Endothelial cell of umbilical vein (primary cell): Measurements from ENCODE around the gene ETNK1. TPM values are rescaled to one million over a fixed set of nuclear protein-coding genes. Genes with fewer than 3 reads are reported as not detected.

Source experiments
- BruUV-seq: library from RNA; stranded (reverse); fragments of 400-500 nt; replicated peaks from 2 replicates; lab custom pipeline; 2021; lab: Mats Ljungman, UMichigan
- CTCF ChIA-PET: fragments of 300-600, 350-600 bp; sonication (Branson Sonifier 250); formaldehyde crosslinking; loops from one replicate; lab custom pipeline; 2021; ENCODE audit warnings: antibody characterized with exemption, inconsistent platforms; lab: Charles Lee
- POLR2A ChIA-PET: fragments of 300-600, 350-600 bp; sonication (Branson Sonifier 250); formaldehyde crosslinking; loops from one replicate; lab custom pipeline; 2021; ENCODE audit warnings: antibody characterized with exemption, inconsistent platforms; lab: Charles Lee
- DNase-seq: peaks from one replicate; pipeline ENCODE4 v3.0.0-alpha.2; 2011; ENCODE audit warnings: low read depth, low spot score
- FAIRE-seq: peaks from 2 replicates; lab custom pipeline; 2011; peaks lifted over from hg19 to GRCh38; lab: Jason Lieb, UNC
- H2AFZ ChIP-seq: 2 replicates; pipeline ENCODE4 v1.6.0; 2012; ENCODE audit warnings: low read depth, low read length, control low read depth, inconsistent platforms
- H3K27ac ChIP-seq: 2 replicates; pipeline ENCODE4 v1.5.1; 2011; ENCODE audit warnings: low read depth, mild to moderate bottlenecking, control low read depth, low read length, moderate library complexity; ENCODE audit not compliant: insufficient read depth
- H3K27me3 ChIP-seq, 2 experiments: 2 replicates each; pipeline versions ENCODE4 v1.6.0 to v1.6.1; 2011; ENCODE audit warnings: low read length in 2 of 2, mixed read lengths in 1 of 2; ENCODE audit not compliant: control insufficient read depth in 2 of 2, insufficient read depth in 2 of 2
- H3K36me3 ChIP-seq, 2 experiments: 2 replicates in 1 of 2; 3 replicates in 1 of 2; pipeline ENCODE4 v1.5.1; 2011; ENCODE audit warnings: low read length in 2 of 2, mild to moderate bottlenecking in 1 of 2, moderate library complexity in 1 of 2; ENCODE audit not compliant: control insufficient read depth in 2 of 2, insufficient read depth in 2 of 2; ENCODE audit errors: extremely low read depth in 1 of 2
- H3K4me1 ChIP-seq: 3 replicates; pipeline ENCODE4 v1.5.1; 2011; ENCODE audit warnings: mild to moderate bottlenecking, low read length; ENCODE audit not compliant: control insufficient read depth, insufficient read depth; ENCODE audit errors: extremely low read depth
- H3K4me2 ChIP-seq: 2 replicates; pipeline ENCODE4 v1.6.1; 2011; ENCODE audit warnings: low read length, control low read depth, mixed read lengths; ENCODE audit not compliant: insufficient read depth
- H3K4me3 ChIP-seq, 3 experiments: fragments of 200-600 bp in 1 of 3; sonication (generic), shearing (Covaris generic) in 1 of 3; replicated peaks in 1 of 3; 2 replicates each; pipeline ENCODE4 v1.5.1; 2011 to 2016; ENCODE audit warnings: control low read depth in 3 of 3, low read length in 3 of 3, mild to moderate bottlenecking in 2 of 3, inconsistent platforms in 1 of 3, low read depth in 1 of 3, moderate library complexity in 1 of 3; ENCODE audit not compliant: insufficient read depth in 1 of 3
- H3K79me2 ChIP-seq: 2 replicates; pipeline ENCODE4 v1.6.0; 2012; ENCODE audit warnings: low read length, inconsistent platforms; ENCODE audit not compliant: control insufficient read depth, insufficient read depth
- H3K9ac ChIP-seq: replicated peaks from 2 replicates; pipeline ENCODE3; 2011; ENCODE audit warnings: low read length, control low read depth; ENCODE audit not compliant: insufficient read depth; ENCODE audit errors: extremely low read depth
- H3K9me1 ChIP-seq: replicated peaks from 3 replicates; pipeline ENCODE4 v1.6.0; 2011; ENCODE audit warnings: mild to moderate bottlenecking, low read length; ENCODE audit not compliant: control insufficient read depth, insufficient read depth; ENCODE audit errors: extremely low read depth
- H3K9me3 ChIP-seq: replicated peaks from 2 replicates; pipeline ENCODE4 v1.5.1; 2012; ENCODE audit warnings: low read length, inconsistent platforms; ENCODE audit not compliant: control insufficient read depth, insufficient read depth
- H4K20me1 ChIP-seq: replicated peaks from 2 replicates; pipeline ENCODE3; 2011; ENCODE audit warnings: mild to moderate bottlenecking, low read length; ENCODE audit not compliant: control insufficient read depth, insufficient read depth; ENCODE audit errors: extremely low read depth
- EZH2 ChIP-seq: IDR thresholded peaks from 2 replicates; pipeline ENCODE4 v1.6.1; 2012; ENCODE audit warnings: borderline replicate concordance, low read depth, mild to moderate bottlenecking, moderate library complexity, low read length, inconsistent platforms; ENCODE audit not compliant: severe bottlenecking
- FOS ChIP-seq: IDR thresholded peaks from 2 replicates; pipeline ENCODE4 v1.6.1; 2011; ENCODE audit warnings: mild to moderate bottlenecking, low read length, moderate library complexity, borderline replicate concordance; ENCODE audit not compliant: insufficient read depth
- GATA2 ChIP-seq: IDR thresholded peaks from 2 replicates; pipeline ENCODE4 v1.7.0; 2011; ENCODE audit warnings: low read depth, mild to moderate bottlenecking, moderate library complexity, mixed read lengths, low read length; ENCODE audit not compliant: insufficient read length, insufficient read depth
- JUN ChIP-seq: IDR thresholded peaks from 2 replicates; pipeline ENCODE4 v1.6.1; 2011; ENCODE audit warnings: borderline replicate concordance, low read depth; ENCODE audit not compliant: insufficient read length, insufficient read depth
- MYC ChIP-seq: IDR thresholded peaks from one replicate; pipeline ENCODE4 v1.6.1; 2011; ENCODE audit warnings: mild to moderate bottlenecking, low read depth, low read length
- POLR2A ChIP-seq: IDR thresholded peaks from 2 replicates; pipeline ENCODE4 v1.6.1; 2012; ENCODE audit warnings: low read depth, mild to moderate bottlenecking, control low read depth, low read length
- POLR2AphosphoS5 ChIP-seq: IDR thresholded peaks from 2 replicates; pipeline ENCODE4 v1.6.1; 2012; ENCODE audit warnings: low read depth, mild to moderate bottlenecking, control low read depth, low read length, moderate library complexity; ENCODE audit not compliant: insufficient read depth
- dilution Hi-C: fragments of 300-500 bp; cut with MboI; formaldehyde crosslinking; loops from one replicate; pipeline ENCODE4 v1.15.0; 2019; ENCODE audit warnings: low sequenced_read_pairs; ENCODE audit not compliant: extremely low pct_ligation_motif_present
- intact Hi-C: fragments of 100-400 bp; cut with micrococcal nuclease; formaldehyde crosslinking; loops from one replicate; pipeline ENCODE4 v1.10.0; 2022
- polyA plus RNA-seq, 4 experiments: library from polyadenylated mRNA; depleted of rRNA in 3 of 4; stranded (reverse) in 3 of 4; unstranded in 1 of 4; fragments of >200 nt; gene quantifications; 2 replicates each; pipeline versions ENCODE4 v1.2.1 to v1.2.3, GENCODE V29; 2011 to 2012; ENCODE audit warnings: missing spikeins in 1 of 4
- total RNA-seq: library from RNA; stranded (reverse); gene quantifications from 2 replicates; pipeline ENCODE4 v1.2.3, GENCODE V29; 2021
- TF ChIP-seq, protein P1 (sequence below): IDR thresholded peaks from 2 replicates; pipeline ENCODE4 v1.6.1; 2011; ENCODE audit not compliant: insufficient read depth, insufficient read length
- TF ChIP-seq, protein P2 (sequence below), 2 donors: IDR thresholded peaks; 1 replicate in 1 of 2; 2 replicates in 1 of 2; pipeline ENCODE4 v1.5.1; 2011; ENCODE audit warnings: low read length in 2 of 2, mild to moderate bottlenecking in 2 of 2, moderate library complexity in 2 of 2, control low read depth in 1 of 2, inconsistent platforms in 1 of 2, low read depth in 1 of 2; ENCODE audit not compliant: insufficient read depth in 1 of 2; ENCODE audit errors: extremely low read depth in 1 of 2

The ETNK1 gene
- total and polyA plus RNA-seq, 2 donors (not counting 3 experiments of a cell fraction or from before 2014, with no cell fraction given): 11.4 to 68.4 TPM

DNA sequence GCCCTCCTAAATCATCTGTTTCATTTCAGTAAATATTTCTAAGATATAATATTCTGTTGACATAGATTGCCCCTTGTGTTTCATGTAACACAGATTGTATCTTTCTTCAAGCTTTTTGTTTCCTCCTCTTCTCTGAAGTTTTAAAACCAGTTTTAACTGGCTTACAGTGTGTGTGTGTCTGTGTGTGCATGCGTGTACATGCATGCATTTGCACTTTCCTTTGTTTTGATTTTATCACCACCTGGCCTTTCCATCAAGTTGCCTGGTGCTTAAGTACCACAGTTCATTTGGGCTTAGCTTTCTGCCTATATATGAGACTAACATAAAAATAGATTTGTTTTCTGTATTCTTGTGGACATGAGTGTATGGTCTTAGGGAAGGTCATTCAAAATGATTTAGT, 31.9 kb downstream of the ETNK1 start:
- TF ChIP-seq POLR2A (no peak), FOS (no peak), POLR2AphosphoS5 (no peak), GATA2 (no peak), EZH2 (no peak)
- TF ChIP-seq, protein P1, sequence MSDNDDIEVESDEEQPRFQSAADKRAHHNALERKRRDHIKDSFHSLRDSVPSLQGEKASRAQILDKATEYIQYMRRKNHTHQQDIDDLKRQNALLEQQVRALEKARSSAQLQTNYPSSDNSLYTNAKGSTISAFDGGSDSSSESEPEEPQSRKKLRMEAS: no peak
- no peak overlapping the region for H3K4me2 ChIP-seq
- no peaks in the 10 kb centered on the region for H3K9me3 ChIP-seq
- intact Hi-C loops (no loop called here), dilution Hi-C loops (no loop called here)
- H3K79me2 ChIP-seq: peaks cover 27% of the 10 kb centered on the region
- H3K9me1 ChIP-seq: peaks cover 3% of the 10 kb centered on the region
- no peaks in the 10 kb centered on the region for H3K27me3 ChIP-seq
- BruUV-seq: no TSS peak
- no peak overlapping the region for H3K4me3 ChIP-seq
- no peak overlapping the region for H2AFZ ChIP-seq
- POLR2A ChIA-PET: no interaction called here
- CTCF ChIA-PET: interaction anchor here (1.6 to 1.7 kb wide), 3 partner anchors 12 to 127 kb away, joined by 3 to 5 read pairs (median 4); no protein-coding TSS in a partner anchor
- FAIRE-seq: no peak
- H3K4me1 ChIP-seq: peaks cover 18% of the 10 kb centered on the region
- H3K9ac ChIP-seq: no peak overlapping the region
- H4K20me1 ChIP-seq: no peaks in the 10 kb centered on the region
- H3K36me3 ChIP-seq: peaks cover 0 to 2% of the 10 kb centered on the region in 2 experiments
- no peak for DNase-seq
- H3K27ac ChIP-seq: no peak overlapping the region

DNA sequence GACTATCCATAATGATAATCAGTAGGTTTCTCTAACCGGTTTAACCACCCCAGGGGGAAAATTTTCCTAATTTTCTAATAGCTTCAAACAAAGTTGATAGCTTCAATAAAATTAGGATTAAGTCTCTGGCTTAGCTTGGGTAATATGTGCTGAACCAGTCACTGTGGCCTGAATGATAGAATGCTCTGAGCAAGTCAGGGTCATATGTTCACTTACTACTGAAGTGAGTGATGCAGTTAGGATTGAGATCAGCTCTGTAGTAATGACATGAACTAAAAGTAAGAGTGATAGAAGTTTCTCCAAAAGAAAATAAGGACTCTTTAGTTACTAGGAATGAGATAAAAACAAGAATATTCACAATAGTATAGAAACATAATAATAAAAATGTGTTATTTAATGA, 32.6 kb downstream of the ETNK1 start:
- DNase-seq (no peak), FAIRE-seq (no peak)
- TF ChIP-seq, protein P1: no peak
- TF ChIP-seq, protein P2, sequence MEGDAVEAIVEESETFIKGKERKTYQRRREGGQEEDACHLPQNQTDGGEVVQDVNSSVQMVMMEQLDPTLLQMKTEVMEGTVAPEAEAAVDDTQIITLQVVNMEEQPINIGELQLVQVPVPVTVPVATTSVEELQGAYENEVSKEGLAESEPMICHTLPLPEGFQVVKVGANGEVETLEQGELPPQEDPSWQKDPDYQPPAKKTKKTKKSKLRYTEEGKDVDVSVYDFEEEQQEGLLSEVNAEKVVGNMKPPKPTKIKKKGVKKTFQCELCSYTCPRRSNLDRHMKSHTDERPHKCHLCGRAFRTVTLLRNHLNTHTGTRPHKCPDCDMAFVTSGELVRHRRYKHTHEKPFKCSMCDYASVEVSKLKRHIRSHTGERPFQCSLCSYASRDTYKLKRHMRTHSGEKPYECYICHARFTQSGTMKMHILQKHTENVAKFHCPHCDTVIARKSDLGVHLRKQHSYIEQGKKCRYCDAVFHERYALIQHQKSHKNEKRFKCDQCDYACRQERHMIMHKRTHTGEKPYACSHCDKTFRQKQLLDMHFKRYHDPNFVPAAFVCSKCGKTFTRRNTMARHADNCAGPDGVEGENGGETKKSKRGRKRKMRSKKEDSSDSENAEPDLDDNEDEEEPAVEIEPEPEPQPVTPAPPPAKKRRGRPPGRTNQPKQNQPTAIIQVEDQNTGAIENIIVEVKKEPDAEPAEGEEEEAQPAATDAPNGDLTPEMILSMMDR (IDR thresholded peaks at IDR 0.05; ENCODE audit: extremely low read depth in 1 of 2, insufficient read depth in 1 of 2, low read depth in 1 of 2, low read length in 2 of 2): no peak
- TF ChIP-seq FOS: no peak
- no peak for TF ChIP-seq EZH2
- TF ChIP-seq JUN: no peak
- no peak for TF ChIP-seq POLR2AphosphoS5
- no peak for TF ChIP-seq POLR2A
- no peak for TF ChIP-seq MYC
- TF ChIP-seq GATA2: no peak
- H3K9me1 ChIP-seq: peaks cover 3% of the 10 kb centered on the region
- H3K27me3 ChIP-seq: no peaks in the 10 kb centered on the region
- ChIA-PET CTCF (interaction anchor here (1.1 to 1.7 kb wide), 4 partner anchors 11 to 128 kb away, joined by 3 to 5 read pairs (median 4); no protein-coding TSS in a partner anchor), POLR2A (no interaction called here)
- H3K4me2 ChIP-seq: no peak overlapping the region
- no peaks in the 10 kb centered on the region for H3K9me3 ChIP-seq
- no peak overlapping the region for H3K27ac ChIP-seq
- dilution Hi-C loops: no loop called here
- H3K4me3 ChIP-seq: no peak overlapping the region
- intact Hi-C loops: no loop called here
- no peak overlapping the region for H2AFZ ChIP-seq
- peaks cover 18% of the 10 kb centered on the region for H3K4me1 ChIP-seq
- no TSS peak for BruUV-seq
- peaks cover 0 to 2% of the 10 kb centered on the region in 2 experiments for H3K36me3 ChIP-seq
- no peaks in the 10 kb centered on the region for H4K20me1 ChIP-seq
- H3K9ac ChIP-seq: no peak overlapping the region
- H3K79me2 ChIP-seq: peaks cover 20% of the 10 kb centered on the region
